Tibial nerve (tissue), 4 donors: ENCODE measurements around the gene KMT2C. TPM values are rescaled to one million over a fixed set of nuclear protein-coding genes. Genes with fewer than 3 reads are reported as not detected.

Experiments used
- DNase-seq, 2 donors: peaks; one replicate each; pipeline ENCODE4 v3.0.0-alpha.2; 2019; ENCODE audit warnings: low spot score in 2 of 2
- H3K27ac ChIP-seq, 4 donors: fragments of 200-600 bp; sonication (generic) in 3 of 4; one replicate each; pipeline ENCODE4 v1.5.1; 2017 to 2019; ENCODE audit warnings: mild to moderate bottlenecking in 1 of 4
- H3K27me3 ChIP-seq, 2 donors: fragments of 200-600 bp; sonication (generic) in 1 of 2; one replicate each; pipeline versions ENCODE4 v1.5.1 to v1.6.0; 2017 to 2019
- H3K36me3 ChIP-seq, 3 donors: fragments of 200-600 bp; sonication (generic); one replicate each; pipeline ENCODE4 v1.5.1; 2018 to 2019
- H3K4me1 ChIP-seq, 4 donors: fragments of 200-600 bp; sonication (generic) in 3 of 4; one replicate each; pipeline ENCODE4 v1.5.1; 2017 to 2019
- H3K4me3 ChIP-seq, 4 donors: fragments of 200-600 bp; sonication (generic) in 3 of 4; one replicate each; pipeline ENCODE4 v1.5.1; 2017 to 2019; ENCODE audit warnings: mild to moderate bottlenecking in 1 of 4, moderate library complexity in 1 of 4
- H3K9me3 ChIP-seq, 4 donors: fragments of 200-600 bp; sonication (generic) in 3 of 4; one replicate each; pipeline ENCODE4 v1.5.1; 2017 to 2019
- CTCF ChIP-seq, 5 experiments: fragments of 200-600 bp in 3 of 5; fragments of 450-650 bp in 2 of 5; sonication (generic) in 3 of 5; IDR thresholded peaks; one replicate each; pipeline ENCODE4 v1.5.1; 2016 to 2019; ENCODE audit warnings: antibody characterized with exemption in 5 of 5, mild to moderate bottlenecking in 3 of 5, moderate library complexity in 2 of 5
- EP300 ChIP-seq, 2 donors: sonication (generic); formaldehyde crosslinking; IDR thresholded peaks; one replicate each; pipeline ENCODE4 v1.6.1; 2017; ENCODE audit warnings: antibody characterized with exemption in 2 of 2, mild to moderate bottlenecking in 1 of 2
- POLR2A ChIP-seq, 2 donors: fragments of 450-650 bp; IDR thresholded peaks; one replicate each; pipeline ENCODE4 v1.6.1; 2017; ENCODE audit warnings: antibody characterized with exemption in 2 of 2, mild to moderate bottlenecking in 2 of 2, moderate library complexity in 2 of 2
- WGBS, 2 donors: methylation state at CpG; one replicate each; pipeline ENCODE4 v1.1.5; 2018; 5-methylcytosine and 5-hydroxymethylcytosine counted together
- small RNA-seq: library from RNA; depleted of rRNA; stranded (forward); fragments of <200 nt; gene quantifications from one replicate; pipeline ENCODE3, GENCODE V24; 2016
- total RNA-seq, 4 donors: library from RNA; depleted of rRNA; stranded (reverse); fragments of >200 nt; gene quantifications; one replicate each; pipeline ENCODE4 v1.1.0, GENCODE V29; 2016

The KMT2C gene
- total RNA-seq, 4 donors from 2014 or later: 63.2 to 86.1 (median 69.4) TPM

- peaks cover 0 to 12% (median 0%) of the 10 kb centered on the region in 3 donors for H3K36me3 ChIP-seq
- WGBS, 2 donors: 91 to 92% methylated on average over 6 of the region's 6 CpGs
- no peaks in the 10 kb centered on the region for H3K27me3 ChIP-seq
- no peak for DNase-seq
- H3K9me3 ChIP-seq: peaks cover 0 to 16% (median 0%) of the 10 kb centered on the region in 4 donors
- TF ChIP-seq CTCF (IDR thresholded peaks at IDR 0.05) (no peak), POLR2A (IDR thresholded peaks at IDR 0.05) (no peak), EP300 (IDR thresholded peaks at IDR 0.05) (no peak)
- no peaks in the 10 kb centered on the region for H3K4me1 ChIP-seq
- no peak overlapping the region for H3K4me3 ChIP-seq
- H3K27ac ChIP-seq: no peak overlapping the region
Observed at GRCh38 chr7:152090747-152091146, 345.1 kb downstream of the KMT2C start.

- H3K9me3 ChIP-seq: peaks cover 0 to 16% (median 0%) of the 10 kb centered on the region in 4 donors
- H3K27ac ChIP-seq: no peak overlapping the region
- no peak overlapping the region for H3K4me3 ChIP-seq
- H3K36me3 ChIP-seq: peaks cover 0 to 10% (median 0%) of the 10 kb centered on the region in 3 donors
- WGBS, 2 donors: 97 to 98% methylated on average over 7 of the region's 7 CpGs
- TF ChIP-seq CTCF (IDR thresholded peaks at IDR 0.05) (no peak), EP300 (IDR thresholded peaks at IDR 0.05) (no peak), POLR2A (IDR thresholded peaks at IDR 0.05) (no peak)
- no peaks in the 10 kb centered on the region for H3K27me3 ChIP-seq
- no peaks in the 10 kb centered on the region for H3K4me1 ChIP-seq
- DNase-seq: no peak
Observed at GRCh38 chr7:152089183-152089582, 346.6 kb downstream of the KMT2C start.

DNA sequence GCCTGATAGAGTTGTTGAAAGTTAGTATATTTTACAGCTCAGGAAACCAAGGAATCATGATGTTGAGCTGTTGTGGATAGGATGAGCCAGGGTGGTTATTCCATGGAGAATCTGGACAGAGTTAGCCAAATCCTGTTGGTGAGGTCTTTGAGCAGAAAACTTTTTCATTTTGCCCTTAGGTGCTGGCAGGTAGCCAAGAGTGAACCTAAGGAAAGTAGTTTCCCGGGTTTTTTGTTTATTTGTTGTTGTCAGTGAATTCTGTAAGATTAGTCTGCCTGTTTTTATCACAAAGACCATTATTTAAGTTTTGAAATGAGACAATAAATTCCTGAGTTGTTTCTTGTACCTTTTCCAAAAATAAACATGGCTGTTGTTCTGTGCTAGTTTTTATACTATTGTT, 349.3 kb downstream of the KMT2C start:
- H3K27me3 ChIP-seq: no peaks in the 10 kb centered on the region
- WGBS, 2 donors: 26% methylated on average over 1 of the region's 1 CpG
- H3K4me1 ChIP-seq: peaks cover 0 to 3% (median 0%) of the 10 kb centered on the region in 4 donors
- TF ChIP-seq CTCF (IDR thresholded peaks at IDR 0.05) (no peak), POLR2A (IDR thresholded peaks at IDR 0.05) (no peak), EP300 (IDR thresholded peaks at IDR 0.05) (no peak)
- peaks cover 0 to 9% (median 0%) of the 10 kb centered on the region in 3 donors for H3K36me3 ChIP-seq
- no peak overlapping the region for H3K4me3 ChIP-seq
- H3K27ac ChIP-seq: no peak overlapping the region
- peaks cover 0 to 16% (median 0%) of the 10 kb centered on the region in 4 donors for H3K9me3 ChIP-seq
- DNase-seq: no peak

DNA sequence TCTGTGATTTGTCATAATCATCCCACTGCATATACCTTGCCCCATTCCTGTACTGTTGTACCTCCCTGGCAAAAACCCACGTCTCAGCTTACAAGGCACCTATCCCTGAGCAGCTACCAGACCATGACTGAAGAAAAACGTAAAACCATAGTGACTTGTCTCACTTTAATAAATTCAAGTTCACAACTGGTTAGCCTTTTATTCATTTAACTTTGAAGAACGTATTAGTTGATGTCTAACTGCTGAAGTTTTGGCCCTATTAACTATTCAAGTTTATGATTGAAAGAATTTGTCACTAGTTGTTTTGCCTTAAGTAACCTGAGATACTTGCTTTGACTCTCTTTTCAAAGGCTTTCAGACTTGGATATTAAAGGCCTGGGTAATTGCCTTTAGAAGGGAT, 350.7 kb downstream of the KMT2C start:
- DNase-seq: no peak
- Histone ChIP-seq H3K27me3 (no peaks in the 10 kb centered on the region), H3K4me1 (peaks cover 0 to 3% (median 0%) of the 10 kb centered on the region in 4 donors), H3K4me3 (no peak overlapping the region), H3K9me3 (peaks cover 0 to 16% (median 0%) of the 10 kb centered on the region in 4 donors), H3K36me3 (peaks cover 0 to 9% (median 0%) of the 10 kb centered on the region in 3 donors), H3K27ac (no peak overlapping the region)
- 88 to 90% methylated on average over 3 of the region's 3 CpGs for WGBS, 2 donors
- TF ChIP-seq CTCF (IDR thresholded peaks at IDR 0.05): no peak

Small RNAs within 50 kb of the gene (small RNA-seq; reads per million reads assigned to genes)
- gene AC104692.1 (not detected), gene AC104692.2 (not detected), gene RF00019 (not detected)

Other genes starting within 250 kb of the KMT2C start
- 1 to 10 TPM in 1 of 4 donors, under 1 TPM in 3; 0.44 to 2.0 (median 0.61) TPM for gene XRCC2, start 240.1 kb upstream of the KMT2C start, total RNA-seq